K562 (cell line): ENCODE data around the gene PXN. TPM values are rescaled to one million over a fixed set of nuclear protein-coding genes. Genes with fewer than 3 reads are reported as not detected.
A peak's percentile ranks its signal among the peaks of the same experiment; 100 is the strongest.

ENCODE experiments used
- ATAC-seq: fragments of 200-7000 bp; cut with Tn5 transposase; 3 replicates; pipeline ENCODE4 v1.9.1; 2020; ENCODE audit warnings: moderate library complexity
- BruUV-seq: library from RNA; stranded (reverse); fragments of 400-500 nt; replicated peaks from 2 replicates; lab custom pipeline; 2021; lab: Mats Ljungman, UMichigan
- CTCF ChIA-PET: fragments of 300-600 bp; formaldehyde crosslinking; extraction: SDS; loops from one replicate; lab custom pipeline; 2021; ENCODE audit warnings: low intra/inter-chr PET ratio; lab: Yijun Ruan, JAX
- POLR2A ChIA-PET: fragments of 300-600, 350-650 bp; sonication (Branson Sonifier 250); formaldehyde crosslinking; extraction: SDS; loops from one replicate; lab custom pipeline; 2021; ENCODE audit warnings: antibody characterized with exemption, inconsistent platforms; lab: Yijun Ruan, JAX
- DNase-seq, 4 experiments: peaks; one replicate each; pipeline versions ENCODE4 v3.0.0 to v3.0.0-alpha.2; 2011 to 2018; ENCODE audit warnings: low spot score in 3 of 4, mixed read lengths in 3 of 4; ENCODE audit errors: extremely low read depth in 1 of 4
- FAIRE-seq: peaks from 2 replicates; lab custom pipeline; 2011; peaks lifted over from hg19 to GRCh38; lab: Jason Lieb, UNC
- H2AFZ ChIP-seq: 2 replicates; pipeline ENCODE4 v1.6.0; 2011; ENCODE audit warnings: low read depth, low read length, control low read depth, inconsistent platforms
- H3K27ac ChIP-seq: fragments of 200-600 bp; 3 replicates; pipeline ENCODE4 v1.8.0; 2011; ENCODE audit warnings: low read depth, mild to moderate bottlenecking, control low read depth, inconsistent platforms, low read length, moderate library complexity, mixed read lengths; ENCODE audit errors: extremely low read depth
- H3K27me3 ChIP-seq, 2 experiments: fragments of 300-600 bp in 1 of 2; 2 replicates in 1 of 2; 3 replicates in 1 of 2; pipeline versions ENCODE4 v1.6.0 to v1.8.0; 2011; ENCODE audit warnings: inconsistent platforms in 2 of 2, low read length in 2 of 2, mild to moderate bottlenecking in 1 of 2, mixed read lengths in 1 of 2, moderate library complexity in 1 of 2; ENCODE audit not compliant: control insufficient read depth in 2 of 2, insufficient read depth in 2 of 2
- H3K36me3 ChIP-seq: fragments of 300-600 bp; 3 replicates; pipeline ENCODE4 v1.8.0; 2011; ENCODE audit warnings: mild to moderate bottlenecking, low read length, inconsistent platforms; ENCODE audit not compliant: control insufficient read depth, insufficient read depth
- H3K4me1 ChIP-seq, 2 experiments: fragments of 200-600 bp in 1 of 2; replicated peaks in 1 of 2; 2 replicates in 1 of 2; 3 replicates in 1 of 2; pipeline versions ENCODE4 v1.5.1 to v1.8.0; 2011; ENCODE audit warnings: inconsistent platforms in 2 of 2, low read length in 2 of 2, mild to moderate bottlenecking in 1 of 2, mixed read lengths in 1 of 2, moderate library complexity in 1 of 2; ENCODE audit not compliant: control insufficient read depth in 2 of 2, insufficient read depth in 2 of 2
- H3K4me2 ChIP-seq: 2 replicates; pipeline ENCODE4 v1.6.1; 2011; ENCODE audit warnings: low read length, control low read depth, inconsistent platforms, mixed read lengths; ENCODE audit not compliant: insufficient read depth
- H3K4me3 ChIP-seq: fragments of 200-600 bp; sonication (generic), shearing (Covaris generic); 2 replicates; pipeline ENCODE4 v1.5.1; 2016; ENCODE audit warnings: control low read depth, inconsistent platforms
- H3K79me2 ChIP-seq: fragments of 200-600 bp; 3 replicates; pipeline ENCODE4 v1.8.0; 2011; ENCODE audit warnings: low read length, inconsistent platforms; ENCODE audit not compliant: control insufficient read depth, insufficient read depth
- H3K9ac ChIP-seq, 2 experiments: 2 replicates each; pipeline versions ENCODE4 v1.6.0 to v1.6.1; 2011; ENCODE audit warnings: low read depth in 2 of 2, low read length in 2 of 2, control low read depth in 1 of 2, inconsistent platforms in 1 of 2, mild to moderate bottlenecking in 1 of 2, mixed read lengths in 1 of 2; ENCODE audit not compliant: insufficient read depth in 1 of 2
- H3K9me1 ChIP-seq: one replicate; pipeline ENCODE4 v1.6.0; 2011; ENCODE audit warnings: inconsistent platforms, mild to moderate bottlenecking, low read length, moderate library complexity; ENCODE audit not compliant: control insufficient read depth, insufficient read depth
- H3K9me3 ChIP-seq: replicated peaks from 2 replicates; pipeline ENCODE4 v1.5.1; 2011; ENCODE audit warnings: low read depth, low read length, inconsistent platforms; ENCODE audit not compliant: control insufficient read depth, insufficient read depth
- H4K20me1 ChIP-seq: replicated peaks from 2 replicates; pipeline ENCODE4 v1.6.1; 2011; ENCODE audit warnings: low read length, inconsistent platforms, mixed read lengths; ENCODE audit not compliant: control insufficient read depth, insufficient read depth
- SRSF3 ChIP-seq: fragments of 200-400 bp; formaldehyde crosslinking; IDR thresholded peaks from 2 replicates; pipeline ENCODE4 v1.6.1; 2016; ENCODE audit warnings: mild to moderate bottlenecking, low read length, moderate library complexity; ENCODE audit not compliant: insufficient read depth
- ZNF263 ChIP-seq: sonication (generic); formaldehyde crosslinking; IDR thresholded peaks from 2 replicates; pipeline ENCODE4 v1.8.0; 2022; ENCODE audit warnings: mild to moderate bottlenecking, missing genetic modification reagents, borderline replicate concordance
- WGBS: fragments of 100-300 bp; shearing (Covaris generic); methylation state at CpG from one replicate; pipeline ENCODE4 v1.1.6; 2016; ENCODE audit warnings: low coverage, mixed read lengths; ENCODE audit not compliant: insufficient coverage; ENCODE audit errors: missing lambda C conversion rate; 5-methylcytosine and 5-hydroxymethylcytosine counted together
- in situ Hi-C: fragments of 300-500 bp; cut with MboI; formaldehyde crosslinking; loops from 4 replicates; pipeline ENCODE4 v1.15.0; 2018; ENCODE audit warnings: inconsistent platforms, mixed read lengths
- intact Hi-C: fragments of 100-400 bp; cut with micrococcal nuclease; formaldehyde crosslinking; loops from 2 replicates; pipeline ENCODE4 v1.14.2; 2022
- polyA plus RNA-seq, 8 experiments: library from polyadenylated mRNA; depleted of rRNA in 4 of 8; stranded (reverse) in 5 of 8; unstranded in 3 of 8; fragments of >200 nt; fragmentation: Nextera tagmentation in 2 of 8; fragmentation: Illumina TruSeq in 1 of 8; extraction: Ambion mirVana in 2 of 8; extraction: Trizol in 1 of 8; gene quantifications; 2 replicates each; pipeline versions ENCODE4 v1.2.1 to v1.2.3, GENCODE V29; 2011 to 2014; ENCODE audit warnings: inconsistent platforms in 1 of 8, missing spikeins in 1 of 8
- total RNA-seq, 7 experiments: library from RNA; depleted of rRNA in 6 of 7; stranded (reverse); fragments of >200 nt in 6 of 7; fragmentation: Illumina TruSeq in 2 of 7; extraction: Trizol in 2 of 7; gene quantifications; 2 replicates each; pipeline versions ENCODE4 v1.2.1 to v1.2.3, GENCODE V29; 2011 to 2021; ENCODE audit warnings: low replicate concordance in 1 of 7

PXN gene
- total and polyA plus RNA-seq, 9 of the 15 experiments (the other 6 are each of a cell fraction or from before 2014, with no cell fraction given): 4.0 to 74.1 (median 18.6) TPM

GRCh38 chr12:120223458-120224303, 41.8 kb downstream of the PXN start:
- peaks cover 63% of the 10 kb centered on the region; the same call in 2 of the 3 replicates for H3K36me3 ChIP-seq
- H3K27me3 ChIP-seq: no peaks in the 10 kb centered on the region
- H3K4me1 ChIP-seq: peaks cover 28 to 48% of the 10 kb centered on the region in 2 experiments
- CTCF ChIA-PET: no interaction called here
- FAIRE-seq (no peak), DNase-seq (no peak), ATAC-seq (no peak)
- H2AFZ ChIP-seq: no peak overlapping the region
- no peak overlapping the region for H3K4me3 ChIP-seq
- TF ChIP-seq SRSF3 (no peak), ZNF263 (CRISPR knock-in tag) (peak; percentile 70)
- peaks cover 15% of the 10 kb centered on the region; the same call in 2 of the 3 replicates for H3K79me2 ChIP-seq
- peaks cover 6% of the 10 kb centered on the region for H4K20me1 ChIP-seq
- BruUV-seq: no TSS peak
- POLR2A ChIA-PET: interaction anchor here (0.8 to 17.7 kb wide), 4 partner anchors 16 to 68 kb away, joined by 3 to 420 read pairs (median 167); partner anchors contain the start of genes GCN1, PXN, RNU4-1 and RNU4-2
- in situ Hi-C loops (no loop called here), intact Hi-C loops (no loop called here)
- no peaks in the 10 kb centered on the region for H3K9me3 ChIP-seq
- no peak overlapping the region for H3K4me2 ChIP-seq
- 90% methylated on average over 18 of the region's 19 CpGs for WGBS
- peaks cover 2% of the 10 kb centered on the region for H3K9me1 ChIP-seq
- H3K27ac ChIP-seq: no peak overlapping the region
- peak overlapping the region in 1 of 2 experiments; percentile 28; a peak in 1 of 4 replicates for H3K9ac ChIP-seq
